AG09319 (cell line): Measurements from ENCODE around the gene EEF1E1.
A peak's percentile ranks its signal among the peaks of the same experiment; 100 is the strongest.

Source experiments
- DNase-seq: peaks from one replicate; pipeline ENCODE4 v3.0.0-alpha.2; 2010; ENCODE audit warnings: low read depth; ENCODE audit errors: extremely low read depth
- CTCF ChIP-seq: IDR thresholded peaks from 2 replicates; pipeline ENCODE4 v1.5.1; 2011; ENCODE audit warnings: low read depth, mild to moderate bottlenecking, inconsistent platforms, low read length, moderate library complexity

The EEF1E1 gene

GRCh38 chr6:8063761-8064637 lies 38.3 kb downstream of the EEF1E1 start, which contains the start of gene BLOC1S5:
Gene BLOC1S5, minus strand, starts transcription at chr6:8064389. Its CDS starts 13 bp downstream, at chr6:8064376.
- peak; percentile 94 for DNase-seq
- no peak for TF ChIP-seq CTCF

- no peak for DNase-seq
- TF ChIP-seq CTCF: no peak
Measured at GRCh38 chr6:8061736-8062135, 40.6 kb downstream of the EEF1E1 start.

- TF ChIP-seq CTCF: no peak
- DNase-seq: no peak
Measured at GRCh38 chr6:8060346-8060745, 42.0 kb downstream of the EEF1E1 start.

GRCh38 chr6:8059129-8059528 lies 43.2 kb downstream of the EEF1E1 start:
- TF ChIP-seq CTCF: peak; percentile 22
- DNase-seq: no peak

GRCh38 chr6:8057793-8058192 lies 44.6 kb downstream of the EEF1E1 start:
- no peak for DNase-seq
- no peak for TF ChIP-seq CTCF

- TF ChIP-seq CTCF: no peak
Measured at GRCh38 chr6:8057263-8057662, 45.1 kb downstream of the EEF1E1 start.

GRCh38 chr6:8054276-8054675 lies 48.1 kb downstream of the EEF1E1 start:
- TF ChIP-seq CTCF: no peak
- DNase-seq: no peak

More at GRCh38 chr6:8057263-8057662, 45.1 kb downstream of the EEF1E1 start:
- no peak for DNase-seq
